Small intestine (tissue), 7 donors: Measurements from ENCODE around the gene CCDC88C. TPM values are rescaled to one million over a fixed set of nuclear protein-coding genes. Genes with fewer than 3 reads are reported as not detected.
A peak's percentile ranks its signal among the peaks of the same experiment; 100 is the strongest.
"Not testable (repeated sequence)": the region's sequence is repeated elsewhere in the genome, so short reads cannot be mapped to it uniquely, and the experiment has no call there.

Source experiments
- DNase-seq, 2 donors: peaks; one replicate each; pipeline versions ENCODE4 v3.0.0 to v3.0.0-alpha.2; 2013
- FAIRE-seq: peaks from 2 replicates; lab custom pipeline; 2012; peaks lifted over from hg19 to GRCh38; lab: Jason Lieb, UNC
- H3K27ac ChIP-seq, 3 donors: one replicate each; pipeline ENCODE4 v1.5.1; 2013; ENCODE audit warnings: low read length in 2 of 3, mild to moderate bottlenecking in 2 of 3, control low read depth in 1 of 3, inconsistent platforms in 1 of 3, low read depth in 1 of 3, moderate library complexity in 1 of 3
- H3K27me3 ChIP-seq, 3 donors: one replicate each; pipeline ENCODE4 v1.6.1; 2013; ENCODE audit warnings: low read length in 3 of 3, inconsistent platforms in 1 of 3; ENCODE audit not compliant: control insufficient read depth in 3 of 3, insufficient read depth in 3 of 3
- H3K36me3 ChIP-seq, 3 donors: one replicate each; pipeline ENCODE4 v1.6.1; 2013; ENCODE audit warnings: low read length in 3 of 3, inconsistent platforms in 1 of 3, low read depth in 1 of 3, mild to moderate bottlenecking in 1 of 3, moderate library complexity in 1 of 3; ENCODE audit not compliant: control insufficient read depth in 3 of 3, insufficient read depth in 2 of 3
- H3K4me1 ChIP-seq, 3 donors: one replicate each; pipeline ENCODE4 v1.6.1; 2013; ENCODE audit warnings: low read length in 2 of 3, inconsistent platforms in 1 of 3, low read depth in 1 of 3, mild to moderate bottlenecking in 1 of 3, moderate library complexity in 1 of 3; ENCODE audit not compliant: control insufficient read depth in 3 of 3, insufficient read depth in 2 of 3
- H3K4me3 ChIP-seq, 3 donors: one replicate each; pipeline ENCODE4 v1.5.1; 2013; ENCODE audit warnings: low read length in 3 of 3, control low read depth in 1 of 3, inconsistent platforms in 1 of 3, low read depth in 1 of 3, mild to moderate bottlenecking in 1 of 3, moderate library complexity in 1 of 3
- H3K9me3 ChIP-seq, 2 donors: one replicate each; pipeline ENCODE4 v1.6.1; 2013; ENCODE audit warnings: low read depth in 1 of 2, low read length in 1 of 2; ENCODE audit not compliant: control insufficient read depth in 2 of 2, insufficient read depth in 1 of 2
- WGBS, 3 donors: extraction: QIAGEN DNeasy Blood & Tissue Kit; methylation state at CpG; one replicate each; pipeline ENCODE4 v1.1.7; 2013; 5-methylcytosine and 5-hydroxymethylcytosine counted together
- polyA plus RNA-seq, 4 donors: library from polyadenylated mRNA; stranded (reverse) in 3 of 4; unstranded in 1 of 4; fragments of 200-250 nt in 3 of 4; fragments of 120-200 nt in 1 of 4; gene quantifications; one replicate each; pipeline versions ENCODE4 v1.2.1 to v1.2.3, GENCODE V29; 2013
- donor health status: healthy with polysubstance abuse.
- donor health status: control.
- donor health status: control.
- donor health status: Bipolar disorder and iron deficiency.
- donor health status: healthy.

The CCDC88C gene
- polyA plus RNA-seq, 4 donors: 13.2 to 25.9 (median 18.3) TPM

DNA sequence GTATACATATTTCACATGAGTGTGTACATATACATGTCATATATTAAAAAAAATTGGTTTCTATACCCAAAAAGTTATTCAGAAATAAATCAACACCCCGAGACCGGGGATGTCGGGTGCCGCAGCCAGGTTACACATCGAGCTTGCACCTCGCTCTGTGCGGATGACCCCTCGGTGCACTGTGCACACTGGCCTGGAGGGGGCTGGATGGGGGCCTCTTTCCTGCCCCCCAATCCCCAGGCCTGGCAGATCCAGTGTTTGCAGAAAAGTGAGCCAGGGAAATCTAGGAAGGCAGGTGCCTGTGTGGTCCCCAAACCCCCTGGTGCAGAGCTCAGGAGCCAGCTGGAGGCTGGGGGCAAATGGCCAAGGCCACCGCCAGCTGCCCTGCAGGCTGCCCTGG lies 146.0 kb downstream of the CCDC88C start:
- Histone ChIP-seq H3K4me3 (no peak overlapping the region), H3K9me3 (no peaks in the 10 kb centered on the region), H3K27me3 (no peaks in the 10 kb centered on the region), H3K27ac (no peak overlapping the region), H3K4me1 (no peaks in the 10 kb centered on the region), H3K36me3 (peaks cover 7 to 53% (median 17%) of the 10 kb centered on the region in 3 donors)
- DNase-seq (no peak), FAIRE-seq (no peak)
- WGBS, 3 donors: 92 to 95% (median 92%) methylated on average over 9 of the region's 9 CpGs

DNA sequence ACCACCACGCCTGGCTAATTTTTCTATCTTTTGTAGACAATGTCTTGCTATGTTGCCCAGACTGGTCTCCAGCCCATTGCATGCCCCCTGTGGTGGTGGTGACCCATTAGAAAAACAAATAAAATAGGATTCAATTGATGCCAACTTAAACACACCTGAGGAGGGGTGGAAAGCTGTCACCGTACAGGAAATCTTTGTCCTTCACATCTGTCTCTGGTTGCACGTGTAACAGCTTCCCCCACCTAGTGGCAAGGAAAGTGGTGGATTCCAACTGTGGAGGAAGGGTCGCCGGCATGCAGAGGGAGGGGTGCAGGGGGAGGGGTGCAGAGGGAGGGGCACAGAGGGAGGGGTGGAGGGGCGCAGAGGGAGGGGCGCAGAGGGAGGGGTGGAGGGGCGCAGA lies 147.0 kb downstream of the CCDC88C start:
- FAIRE-seq: no peak
- Histone ChIP-seq H3K27ac (no peak overlapping the region), H3K4me3 (no peak overlapping the region), H3K36me3 (peaks cover 7 to 46% (median 13%) of the 10 kb centered on the region in 3 donors), H3K4me1 (no peaks in the 10 kb centered on the region), H3K27me3 (no peaks in the 10 kb centered on the region), H3K9me3 (no peaks in the 10 kb centered on the region)
- WGBS, 3 donors: 58 to 67% (median 61%) methylated on average over 5 to 7 of the region's 8 CpGs
- no peak for DNase-seq

DNA sequence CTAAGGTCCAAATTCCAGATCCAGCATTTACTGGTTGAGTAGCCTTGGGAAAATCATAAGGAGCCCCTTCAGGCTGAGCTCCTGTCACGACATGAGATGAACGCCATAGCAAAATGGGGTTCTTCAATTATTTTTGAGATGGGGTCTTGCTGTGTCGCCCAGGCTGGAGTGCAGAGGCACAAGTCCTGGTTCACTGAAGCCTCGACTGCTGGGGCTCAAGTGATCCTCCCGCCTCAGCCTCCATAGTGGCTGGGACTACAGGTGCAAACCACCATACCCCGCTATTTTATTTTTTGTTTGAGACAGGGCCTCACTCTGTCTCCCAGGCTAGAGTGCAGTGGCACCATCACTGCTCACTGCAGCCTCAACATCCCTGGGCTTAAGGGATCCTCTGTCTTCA lies 147.4 kb downstream of the CCDC88C start:
- no peak overlapping the region for H3K27ac ChIP-seq
- 93 to 97% (median 95%) methylated on average over 6 of the region's 6 CpGs for WGBS, 3 donors
- no peak for FAIRE-seq
- peaks cover 0 to under 1% (median 0%) of the 10 kb centered on the region in 3 donors for H3K27me3 ChIP-seq
- peaks cover 0 to under 1% (median 0%) of the 10 kb centered on the region in 3 donors for H3K4me1 ChIP-seq
- H3K36me3 ChIP-seq: peaks cover 7 to 43% (median 13%) of the 10 kb centered on the region in 3 donors
- no peak overlapping the region for H3K4me3 ChIP-seq
- H3K9me3 ChIP-seq: no peaks in the 10 kb centered on the region
- no peak for DNase-seq

DNA sequence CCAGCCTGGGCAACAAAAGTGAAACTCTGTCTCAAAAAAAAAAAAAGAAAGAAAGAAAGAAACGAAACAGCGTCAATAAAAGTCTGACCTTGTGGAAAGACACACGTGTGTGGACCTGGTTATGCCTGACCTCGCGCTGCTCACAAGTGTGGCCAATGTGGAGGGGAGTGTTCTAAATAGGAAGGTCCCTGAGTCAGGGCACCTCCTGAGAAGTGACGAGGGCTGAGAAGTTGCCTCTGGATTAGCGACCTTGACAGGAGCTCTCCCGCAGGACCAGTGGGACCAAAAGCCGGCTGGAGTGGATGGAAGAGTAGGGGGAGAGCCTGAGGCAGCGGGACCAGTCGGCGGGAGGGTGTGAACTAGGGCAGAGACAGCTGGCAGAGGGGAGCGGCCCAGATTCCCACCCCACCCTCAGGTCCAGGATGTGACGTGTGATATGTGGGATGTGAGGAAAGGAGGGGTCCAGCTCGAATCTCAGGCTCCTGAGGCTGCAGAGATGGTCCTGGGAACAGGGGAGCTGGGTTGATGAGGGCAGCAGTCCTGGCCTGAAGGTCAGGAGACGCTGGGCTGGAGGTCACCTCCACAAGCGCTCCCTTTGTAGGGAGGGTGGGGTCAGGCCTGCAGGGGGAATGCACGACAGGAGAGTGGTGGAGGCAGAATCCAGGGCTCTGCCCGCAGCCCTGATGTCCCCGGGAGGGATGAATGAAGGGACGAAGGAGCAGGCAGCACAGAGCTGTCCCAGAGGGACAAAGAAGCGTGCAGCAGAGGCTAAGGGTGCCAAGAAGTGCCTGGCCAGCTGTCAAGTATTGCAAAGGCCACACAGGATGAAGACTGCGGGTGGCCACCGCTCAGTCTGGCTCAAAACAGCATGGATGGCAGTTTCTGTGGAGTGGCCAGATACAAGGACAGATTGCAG lies 148.3 kb downstream of the CCDC88C start:
- peak overlapping the region in 1 of 3 donors; percentile 3 for H3K27ac ChIP-seq
- H3K4me1 ChIP-seq: peaks cover 0 to 8% (median 0%) of the 10 kb centered on the region in 3 donors
- DNase-seq (peak in 1 of 2 donors; percentile 33), FAIRE-seq (no peak)
- H3K4me3 ChIP-seq: peak overlapping the region in 1 of 3 donors; percentile 7
- 41 to 56% (median 46%) methylated on average over 24 of the region's 24 CpGs for WGBS, 3 donors
- H3K27me3 ChIP-seq: peaks cover 0 to 7% (median 0%) of the 10 kb centered on the region in 3 donors
- peaks cover 7 to 35% (median 13%) of the 10 kb centered on the region in 3 donors for H3K36me3 ChIP-seq
- no peaks in the 10 kb centered on the region for H3K9me3 ChIP-seq

DNA sequence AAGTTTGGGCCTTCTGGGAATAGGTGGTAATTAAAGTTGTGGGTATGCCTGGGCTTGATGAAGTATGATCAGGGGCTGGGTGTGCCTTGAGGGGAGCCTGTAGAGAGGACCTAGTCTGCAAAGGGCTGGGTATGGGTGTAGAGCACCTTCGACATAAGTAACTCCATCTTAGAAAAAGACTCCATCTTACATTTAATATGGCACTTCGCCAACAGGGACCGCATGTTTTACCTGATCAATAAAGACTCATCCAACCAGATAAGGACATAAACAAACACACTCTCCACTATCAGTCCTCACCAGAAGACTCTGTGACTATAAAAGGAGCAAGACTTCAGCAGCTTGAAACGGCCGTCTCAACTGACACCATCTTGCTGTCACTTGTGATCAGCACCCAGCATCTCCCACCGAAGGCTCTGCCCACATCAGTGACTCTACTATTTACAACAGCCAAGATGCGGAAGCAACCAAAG lies 149.6 kb downstream of the CCDC88C start:
- peaks cover 2 to 8% (median 4%) of the 10 kb centered on the region in 3 donors for H3K4me1 ChIP-seq
- H3K27ac ChIP-seq: no peak overlapping the region
- FAIRE-seq (no peak), DNase-seq (no peak)
- H3K9me3 ChIP-seq: no peaks in the 10 kb centered on the region
- H3K27me3 ChIP-seq: peaks cover 0 to 7% (median 0%) of the 10 kb centered on the region in 3 donors
- WGBS, 3 donors: 89 to 91% (median 90%) methylated on average over 7 of the region's 7 CpGs
- H3K4me3 ChIP-seq: no peak overlapping the region
- H3K36me3 ChIP-seq: peaks cover 3 to 22% (median 9%) of the 10 kb centered on the region in 3 donors

DNA sequence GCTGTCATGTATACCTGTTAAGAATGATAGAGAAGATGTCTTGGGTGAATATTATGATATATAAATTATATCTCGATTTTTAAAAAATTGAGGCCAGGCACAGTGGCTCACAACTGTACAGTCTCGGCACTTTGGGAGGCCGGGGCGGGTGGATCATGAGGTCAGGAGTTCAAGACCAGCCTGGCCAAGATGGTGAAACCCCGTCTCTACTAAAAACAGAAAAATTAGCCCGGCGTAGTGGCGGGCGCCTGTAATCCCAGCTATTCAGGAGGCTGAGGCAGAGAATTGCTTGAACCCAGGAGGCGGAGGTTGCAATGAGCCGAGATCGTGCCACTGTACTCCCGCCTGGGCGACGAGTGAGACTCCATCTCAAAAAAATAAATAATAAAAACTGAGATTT lies 151.3 kb downstream of the CCDC88C start:
- not testable (repeated sequence) for H3K27me3 ChIP-seq, H3K4me1 ChIP-seq, FAIRE-seq, DNase-seq, H3K36me3 ChIP-seq, H3K27ac ChIP-seq, H3K9me3 ChIP-seq, H3K4me3 ChIP-seq
- 95 to 96% (median 95%) methylated on average over 15 of the region's 15 CpGs for WGBS, 3 donors

DNA sequence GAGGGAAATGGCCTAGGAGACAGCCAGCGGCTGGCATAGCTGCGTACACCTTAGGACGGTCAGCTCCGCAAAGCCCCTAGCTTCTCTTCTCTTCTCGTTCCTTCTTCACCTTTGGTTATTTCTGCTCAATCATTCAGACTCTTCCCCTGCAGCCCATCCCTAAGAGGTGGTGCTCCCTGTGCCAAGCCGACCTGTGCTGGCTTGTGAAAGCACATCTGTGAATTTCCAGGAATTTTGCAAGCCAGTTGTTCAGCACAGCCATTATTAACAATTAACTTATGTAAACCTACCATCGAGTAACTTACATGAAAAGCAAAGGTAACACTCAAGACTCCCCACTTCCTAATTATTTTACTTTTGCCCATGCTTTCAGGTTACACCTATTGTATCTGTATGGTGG lies 152.2 kb downstream of the CCDC88C start:
- Histone ChIP-seq H3K9me3 (peaks cover 0 to 4% of the 10 kb centered on the region in 2 donors), H3K4me1 (peaks cover 2 to 8% (median 4%) of the 10 kb centered on the region in 3 donors), H3K36me3 (peaks cover 0 to 6% (median 0%) of the 10 kb centered on the region in 3 donors), H3K4me3 (no peak overlapping the region), H3K27ac (no peak overlapping the region), H3K27me3 (peaks cover 0 to 7% (median 0%) of the 10 kb centered on the region in 3 donors)
- FAIRE-seq (no peak), DNase-seq (no peak)
- 69 to 84% (median 76%) methylated on average over 7 of the region's 7 CpGs for WGBS, 3 donors
